Cerebellar nuclear complex (tissue), 1 donor: ENCODE results near the gene PGAM1.
"Not testable (repeated sequence)": the region's sequence is repeated elsewhere in the genome, so short reads cannot be mapped to it uniquely, and the experiment has no call there.

Source experiments
- DNase-seq, 2 experiments: peaks; one replicate each; lab custom pipeline; 2025; lab: John Stamatoyannopoulos, UW

PGAM1 gene

DNA sequence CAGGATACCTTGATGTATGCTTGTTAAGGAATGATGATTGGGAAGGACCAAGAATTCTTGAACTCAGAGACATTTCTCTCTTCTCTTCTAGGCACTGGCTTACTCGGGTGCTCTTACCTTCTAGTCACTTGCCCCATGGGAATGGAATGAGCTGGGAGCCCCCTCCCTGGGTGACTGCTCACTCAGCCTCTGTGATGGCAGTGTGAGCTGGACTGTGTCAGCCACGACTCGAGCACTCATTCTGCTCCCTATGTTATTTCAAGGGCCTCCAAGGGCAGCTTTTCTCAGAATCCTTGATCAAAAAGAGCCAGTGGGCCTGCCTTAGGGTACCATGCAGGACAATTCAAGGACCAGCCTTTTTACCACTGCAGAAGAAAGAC, 30.7 kb downstream of the PGAM1 start:
- no peak for DNase-seq

DNA sequence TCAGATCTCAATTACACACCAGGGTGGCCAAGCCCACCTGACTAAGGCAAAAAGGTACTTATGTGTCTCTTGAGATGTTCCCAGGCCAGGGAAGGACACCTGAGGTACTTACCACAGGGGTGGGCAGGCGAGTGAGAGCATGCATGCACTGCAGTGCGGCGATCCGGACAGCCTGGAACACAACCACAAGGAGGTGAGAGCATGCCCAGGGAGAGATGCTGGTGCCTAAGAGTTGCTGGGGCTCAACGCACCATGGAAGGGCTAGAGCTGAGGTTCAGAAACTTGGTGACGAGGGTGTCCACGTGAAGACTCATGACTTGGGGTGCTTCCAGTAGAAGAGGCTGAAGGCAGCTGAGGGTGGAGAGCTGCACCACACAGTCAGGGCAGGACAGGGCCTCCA, 33.1 kb downstream of the PGAM1 start:
- DNase-seq, result no peak

DNA sequence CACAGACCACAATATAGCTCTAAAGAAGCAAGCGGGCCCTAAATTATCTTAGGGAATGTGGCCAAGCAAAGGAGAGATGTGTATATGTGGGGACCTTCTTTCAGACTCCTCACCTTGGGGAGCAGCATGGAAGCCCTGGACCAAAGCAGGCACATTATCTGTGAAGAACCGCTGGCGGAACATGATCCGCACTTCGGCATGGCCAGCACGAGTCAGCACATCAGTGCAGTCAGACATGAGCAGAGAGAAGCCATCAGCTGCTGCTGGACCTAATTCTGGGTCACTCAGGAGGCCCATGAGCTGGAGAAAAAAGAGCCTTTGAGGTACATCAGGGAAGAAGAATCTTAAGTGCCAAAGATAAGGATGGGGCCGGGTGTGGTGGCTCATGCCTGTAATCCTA, 33.9 kb downstream of the PGAM1 start:
- no peak for DNase-seq

- DNase-seq, result no peak
Observed at GRCh38 chr10:97462309-97462708, 36.3 kb downstream of the PGAM1 start.

DNA sequence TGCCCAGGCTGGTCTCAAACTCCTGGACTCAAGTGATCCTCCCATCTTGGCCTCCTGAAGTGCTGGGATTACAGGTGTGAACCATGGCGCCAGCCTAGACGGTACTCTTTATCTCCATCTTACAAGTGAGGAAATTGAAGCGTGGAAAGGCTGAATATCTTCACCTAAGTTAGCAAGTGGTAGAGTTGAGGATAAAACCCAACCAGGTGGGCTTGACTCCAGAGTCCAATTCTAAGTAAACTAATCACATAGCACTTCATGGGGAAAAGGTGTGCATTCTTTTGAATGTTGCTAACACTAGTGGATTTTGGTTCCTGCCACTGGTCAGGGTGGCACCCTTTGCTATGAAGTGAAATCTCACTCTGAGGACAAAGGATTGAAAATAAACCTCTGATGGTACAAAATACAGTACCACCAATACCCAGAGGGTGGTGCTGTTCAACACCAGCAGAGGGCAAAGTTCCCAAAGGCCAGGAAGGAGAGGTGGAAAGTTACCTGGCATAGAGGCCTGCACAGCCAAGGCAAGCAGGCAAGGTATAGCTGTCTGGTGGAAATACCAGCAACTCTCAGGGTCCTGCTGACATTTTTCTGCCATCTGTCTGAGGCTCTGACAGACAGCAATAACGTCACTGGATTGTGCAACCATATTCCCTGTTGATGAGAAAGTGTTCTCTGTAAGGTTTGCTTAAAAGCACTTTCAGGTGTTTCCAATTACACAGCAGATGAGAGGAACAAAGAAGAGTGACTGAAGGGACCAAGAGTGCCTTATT, 37.6 kb downstream of the PGAM1 start:
- DNase-seq, result peak in 1 of 2 experiments; percentile 43

DNA sequence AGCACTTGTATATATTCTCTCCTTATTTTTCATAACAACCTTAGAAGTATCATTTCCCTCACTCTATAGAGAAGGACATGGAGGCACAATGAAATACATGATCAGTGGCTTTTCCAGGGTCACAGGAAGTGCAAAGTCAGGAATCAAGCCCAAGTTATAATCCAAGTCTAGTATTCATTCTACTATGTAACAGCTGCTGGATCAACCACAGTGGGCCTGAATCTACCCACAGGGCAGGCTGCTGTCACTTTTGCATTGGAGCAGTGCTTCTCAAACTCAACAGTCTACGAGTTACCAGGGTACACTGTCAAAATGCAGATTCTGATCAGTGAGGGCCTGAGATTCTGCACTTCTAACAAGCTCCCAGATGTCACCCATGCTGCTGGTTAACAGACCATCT, 38.2 kb downstream of the PGAM1 start:
- DNase-seq, result no peak

- no peak for DNase-seq
Observed at GRCh38 chr10:97465982-97466381, 40.0 kb downstream of the PGAM1 start.

DNA sequence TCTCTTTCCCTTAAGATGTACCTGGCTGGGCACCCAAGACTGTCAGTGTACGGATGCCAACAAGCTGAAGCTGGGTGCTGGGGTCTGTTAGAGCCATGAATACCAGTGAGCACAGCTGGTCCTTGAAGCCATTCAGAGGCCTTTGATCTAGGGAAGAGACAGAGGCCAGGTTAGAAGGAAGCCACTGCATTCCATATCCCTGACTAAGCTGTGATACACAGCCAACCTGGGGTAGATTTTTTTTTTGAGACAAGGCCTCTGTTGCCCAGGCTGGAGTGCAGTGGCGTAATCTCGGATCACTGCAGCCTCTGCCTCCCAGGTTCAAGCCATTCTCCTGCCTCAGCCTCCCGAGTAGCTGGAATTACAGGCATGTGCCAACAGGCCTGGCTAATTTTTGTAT, 40.8 kb downstream of the PGAM1 start:
- no peak for DNase-seq

- no peak for DNase-seq
Observed at GRCh38 chr10:97468162-97468561, 42.2 kb downstream of the PGAM1 start.

DNA sequence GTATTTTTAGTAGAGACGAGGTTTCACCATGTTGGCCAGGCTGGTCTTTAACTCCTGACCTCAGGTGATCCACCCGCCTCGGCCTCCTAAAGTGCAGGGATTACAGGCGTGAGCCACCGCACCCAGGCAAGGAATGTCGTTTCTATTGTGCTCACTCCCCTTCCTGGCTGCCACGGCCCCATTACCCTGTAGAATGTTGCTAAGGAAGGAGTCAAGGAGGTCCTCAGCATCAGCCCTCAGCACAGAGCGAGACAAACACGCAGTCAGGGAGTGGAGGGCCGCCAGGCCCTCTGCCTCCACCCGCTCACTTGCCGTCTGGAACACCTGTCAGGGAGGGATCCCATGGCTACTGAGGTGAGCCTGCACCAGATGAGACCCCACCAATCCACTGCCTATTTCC, 42.8 kb downstream of the PGAM1 start:
- DNase-seq, result not testable (repeated sequence)

DNA sequence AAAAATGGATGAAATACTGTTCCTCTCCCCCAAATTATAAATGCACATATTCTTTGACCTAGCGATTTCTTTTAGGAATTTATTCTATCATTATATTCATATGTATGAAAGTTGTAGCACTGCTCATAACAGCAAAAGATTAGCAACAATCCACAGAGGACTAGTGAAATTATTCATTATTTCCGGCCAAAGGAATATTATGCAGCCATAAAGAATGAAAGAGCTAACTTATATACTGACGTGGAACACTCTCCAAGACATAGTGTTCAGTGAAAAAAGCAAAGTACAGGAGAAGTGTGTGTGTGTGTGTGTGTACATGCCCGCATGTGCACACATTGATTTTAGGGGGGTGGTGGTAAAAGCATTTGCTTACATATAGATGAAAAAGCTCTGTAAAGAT, 48.9 kb downstream of the PGAM1 start:
- no peak for DNase-seq

DNA sequence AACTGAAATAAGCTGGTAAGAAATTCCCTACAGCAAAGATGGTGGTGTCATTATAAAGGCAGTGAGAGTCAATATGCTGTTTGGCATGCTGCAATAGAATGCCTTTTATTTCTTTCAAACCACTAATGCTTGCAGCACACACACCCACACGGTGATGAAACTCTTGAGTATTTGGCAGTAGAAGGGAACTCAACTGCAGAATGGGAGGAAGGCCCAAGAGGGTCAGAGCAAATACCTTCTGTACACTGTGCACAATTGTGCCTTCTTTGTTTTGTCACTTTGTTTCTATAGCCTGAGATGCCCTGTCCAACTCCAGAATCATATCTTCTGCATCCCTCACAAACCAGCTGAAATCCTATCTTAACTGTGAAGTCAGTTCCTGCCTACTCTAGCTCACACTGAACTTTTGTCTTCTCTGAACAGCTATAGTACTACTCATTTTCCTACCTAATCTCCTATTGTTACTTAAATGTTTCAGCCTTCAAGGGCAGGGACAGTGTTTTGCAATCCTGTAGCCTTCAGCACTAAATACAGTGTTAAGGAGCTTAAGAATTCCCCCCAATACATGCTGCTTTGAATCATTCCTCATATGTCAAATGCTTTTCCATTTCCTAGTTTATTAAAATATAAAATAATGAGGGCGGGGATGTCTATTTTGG, 50.1 kb downstream of the PGAM1 start:
- DNase-seq, result no peak

DNA sequence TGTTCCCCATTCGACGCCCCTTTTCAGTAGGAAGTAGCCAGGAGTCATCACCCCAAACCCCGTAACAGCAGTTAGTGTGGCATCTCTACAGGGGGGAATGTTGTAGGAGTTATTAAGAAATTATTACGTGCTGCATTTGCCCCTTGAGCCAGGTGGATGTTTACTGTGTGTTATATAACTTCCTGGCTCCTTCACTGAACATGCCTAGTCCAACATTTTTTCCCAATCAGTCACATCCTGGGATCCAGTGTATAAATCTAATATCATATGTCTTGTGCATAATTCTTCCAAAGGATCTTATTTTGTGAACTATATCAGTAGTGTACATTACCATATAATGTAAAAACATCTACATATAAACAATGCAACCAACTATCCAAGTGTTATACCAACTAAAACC, 53.4 kb downstream of the PGAM1 start:
- not testable (repeated sequence) for DNase-seq

- no peak for DNase-seq
Observed at GRCh38 chr10:97479939-97480338, 53.9 kb downstream of the PGAM1 start.

GRCh38 chr10:97481071-97481470, 55.1 kb downstream of the PGAM1 start:
- no peak for DNase-seq

GRCh38 chr10:97482381-97482780, 56.4 kb downstream of the PGAM1 start:
- no peak for DNase-seq
